Gastroesophageal sphincter (tissue), 3 donors: ENCODE results near the gene VDAC2.

Experiments
- POLR2A ChIP-seq, 2 donors: fragments of 450-650 bp; IDR thresholded peaks; one replicate each; pipeline ENCODE4 v1.6.1; 2017; ENCODE audit warnings: antibody characterized with exemption in 2 of 2, mild to moderate bottlenecking in 2 of 2, moderate library complexity in 1 of 2
- POLR2AphosphoS5 ChIP-seq: sonication (generic); formaldehyde crosslinking; IDR thresholded peaks from one replicate; pipeline ENCODE4 v1.6.1; 2017; ENCODE audit warnings: antibody characterized with exemption
- TF ChIP-seq, protein P1 (sequence below), 4 experiments: fragments of 200-600 bp in 2 of 4; fragments of 450-650 bp in 2 of 4; sonication (generic) in 1 of 4; IDR thresholded peaks; one replicate each; pipeline ENCODE4 v1.5.1; 2017 to 2019; ENCODE audit warnings: antibody characterized with exemption in 4 of 4, mild to moderate bottlenecking in 2 of 4, moderate library complexity in 2 of 4

GRCh38 chr10:75233444-75234016, 22.9 kb downstream of the VDAC2 start:
- TF ChIP-seq, protein P1, sequence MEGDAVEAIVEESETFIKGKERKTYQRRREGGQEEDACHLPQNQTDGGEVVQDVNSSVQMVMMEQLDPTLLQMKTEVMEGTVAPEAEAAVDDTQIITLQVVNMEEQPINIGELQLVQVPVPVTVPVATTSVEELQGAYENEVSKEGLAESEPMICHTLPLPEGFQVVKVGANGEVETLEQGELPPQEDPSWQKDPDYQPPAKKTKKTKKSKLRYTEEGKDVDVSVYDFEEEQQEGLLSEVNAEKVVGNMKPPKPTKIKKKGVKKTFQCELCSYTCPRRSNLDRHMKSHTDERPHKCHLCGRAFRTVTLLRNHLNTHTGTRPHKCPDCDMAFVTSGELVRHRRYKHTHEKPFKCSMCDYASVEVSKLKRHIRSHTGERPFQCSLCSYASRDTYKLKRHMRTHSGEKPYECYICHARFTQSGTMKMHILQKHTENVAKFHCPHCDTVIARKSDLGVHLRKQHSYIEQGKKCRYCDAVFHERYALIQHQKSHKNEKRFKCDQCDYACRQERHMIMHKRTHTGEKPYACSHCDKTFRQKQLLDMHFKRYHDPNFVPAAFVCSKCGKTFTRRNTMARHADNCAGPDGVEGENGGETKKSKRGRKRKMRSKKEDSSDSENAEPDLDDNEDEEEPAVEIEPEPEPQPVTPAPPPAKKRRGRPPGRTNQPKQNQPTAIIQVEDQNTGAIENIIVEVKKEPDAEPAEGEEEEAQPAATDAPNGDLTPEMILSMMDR (IDR thresholded peaks at IDR 0.05), result no peak
- TF ChIP-seq POLR2AphosphoS5 (no peak), POLR2A (IDR thresholded peaks at IDR 0.05) (no peak)
